Stimulated activated CD4-positive, alpha-beta T cell treated with anti-CD3 and anti-CD28 coated beads, Interleukin-12 subunit alpha, Interleukin-12 subunit beta, amount 100 ng/mL, for 4 hours (primary cell): ENCODE measurements around the gene NDUFB10.
A peak's percentile ranks its signal among the peaks of the same experiment; 100 is the strongest.
"Not testable (repeated sequence)": the region's sequence is repeated elsewhere in the genome, so short reads cannot be mapped to it uniquely, and the experiment has no call there.

Experiments
- DNase-seq: peaks from one replicate; pipeline ENCODE4 v3.0.0-alpha.2; 2020

NDUFB10 gene

GRCh38 chr16:1947369-1947670 is 12.0 kb upstream of the NDUFB10 start:
- no peak for DNase-seq

GRCh38 chr16:1949507-1949906 is 9.8 kb upstream of the NDUFB10 start:
- DNase-seq, result no peak

- DNase-seq, result no peak
Observed at GRCh38 chr16:1950047-1950446, 9.3 kb upstream of the NDUFB10 start.

- DNase-seq, result no peak
Observed at GRCh38 chr16:1950559-1950958, 8.8 kb upstream of the NDUFB10 start.

GRCh38 chr16:1953734-1954133 is 5.6 kb upstream of the NDUFB10 start:
- DNase-seq, result no peak

GRCh38 chr16:1957434-1958142 is 1.8 kb upstream of the NDUFB10 start:
- DNase-seq, result not testable (repeated sequence)

GRCh38 chr16:1958143-1958491 is 1.2 kb upstream of the NDUFB10 start:
- not testable (repeated sequence) for DNase-seq

- no peak for DNase-seq
Observed at GRCh38 chr16:1958715-1959268, 546 bp upstream of the NDUFB10 start.

- DNase-seq, result peak; percentile 53
Observed at GRCh38 chr16:1960665-1961630, 1.6 kb downstream of the NDUFB10 start.

- DNase-seq, result no peak
Observed at GRCh38 chr16:1961651-1962067, 2.3 kb downstream of the NDUFB10 start.

GRCh38 chr16:1962161-1963153 is 3.1 kb downstream of the NDUFB10 start:
- DNase-seq, result not testable (repeated sequence)

- DNase-seq, result peak; percentile 44
Observed at GRCh38 chr16:1963806-1964505, 4.6 kb downstream of the NDUFB10 start.

GRCh38 chr16:1964506-1965395 is 5.4 kb downstream of the NDUFB10 start, which contains the start of gene RPS2:
TSS of gene RPS2 (minus strand) at chr16:1964826. CDS start at chr16:1964625, 201 bp downstream.
- DNase-seq, result peak; percentile 96

GRCh38 chr16:1965396-1966001 is 6.2 kb downstream of the NDUFB10 start:
- DNase-seq, result no peak

- DNase-seq, result no peak
Observed at GRCh38 chr16:1966460-1966859, 7.1 kb downstream of the NDUFB10 start, which contains the start of gene RNF151. TSS of gene RNF151 (plus strand) at chr16:1966856. CDS start at chr16:1966882, 26 bp downstream.

- DNase-seq, result no peak
Observed at GRCh38 chr16:1968146-1968953, 9.0 kb downstream of the NDUFB10 start.

- peak; percentile 94 for DNase-seq
Observed at GRCh38 chr16:1971796-1972489, 12.6 kb downstream of the NDUFB10 start, which contains the start of gene TBL3. TSS of gene TBL3 (plus strand) at chr16:1972053. CDS start at chr16:1972165, 112 bp downstream.

GRCh38 chr16:1972490-1972877 is 13.1 kb downstream of the NDUFB10 start:
- DNase-seq, result no peak
